HepG2 (cell line): ENCODE measurements around the gene ANO9. TPM values are rescaled to one million over a fixed set of nuclear protein-coding genes. Genes with fewer than 3 reads are reported as not detected.

Experiments used
- ATAC-seq: fragments of 200-7000 bp; cut with Tn5 transposase; 3 replicates; pipeline ENCODE4 v1.9.1; 2020; ENCODE audit warnings: mild to moderate bottlenecking, moderate library complexity
- BruUV-seq: library from RNA; stranded (reverse); fragments of 400-500 nt; replicated peaks from 2 replicates; lab custom pipeline; 2021; lab: Mats Ljungman, UMichigan
- CTCF ChIA-PET: fragments of 300-600 bp; formaldehyde crosslinking; extraction: SDS; loops from one replicate; lab custom pipeline; 2021; ENCODE audit warnings: low total read pairs, inconsistent platforms, low intra/inter-chr PET ratio; lab: Yijun Ruan, JAX
- POLR2A ChIA-PET: fragments of 350-600 bp; sonication (Branson Sonifier 250); formaldehyde crosslinking; loops from one replicate; lab custom pipeline; 2020; ENCODE audit warnings: antibody characterized with exemption, inconsistent platforms; lab: Yijun Ruan, JAX
- DNase-seq: peaks from one replicate; pipeline ENCODE4 v3.0.0-alpha.2; 2015; ENCODE audit warnings: low spot score
- FAIRE-seq: peaks from 3 replicates; lab custom pipeline; 2011; peaks lifted over from hg19 to GRCh38; lab: Jason Lieb, UNC
- H2AFZ ChIP-seq: one replicate; pipeline ENCODE4 v1.6.1; 2011; ENCODE audit warnings: low read length, inconsistent platforms
- H3K27ac ChIP-seq: fragments of 300-600 bp; 3 replicates; pipeline ENCODE4 v1.8.0; 2011; ENCODE audit warnings: mixed run types, mild to moderate bottlenecking, mixed read lengths, low read length, inconsistent platforms; ENCODE audit not compliant: insufficient read depth; ENCODE audit errors: extremely low read length
- H3K27me3 ChIP-seq, 2 experiments: fragments of 200-600 bp in 1 of 2; 2 replicates in 1 of 2; 3 replicates in 1 of 2; pipeline versions ENCODE4 v1.6.0 to v1.8.0; 2011; ENCODE audit warnings: low read length in 2 of 2, mild to moderate bottlenecking in 2 of 2, moderate library complexity in 2 of 2, inconsistent platforms in 1 of 2; ENCODE audit not compliant: insufficient read depth in 2 of 2, control insufficient read depth in 1 of 2
- H3K36me3 ChIP-seq, 2 experiments: fragments of 200-600 bp in 1 of 2; replicated peaks in 1 of 2; 2 replicates in 1 of 2; 3 replicates in 1 of 2; pipeline versions ENCODE4 v1.5.1 to v1.8.0; 2011; ENCODE audit warnings: low read length in 2 of 2, inconsistent platforms in 1 of 2; ENCODE audit not compliant: insufficient read depth in 2 of 2, control insufficient read depth in 1 of 2
- H3K4me1 ChIP-seq: 2 replicates; pipeline ENCODE4 v1.5.1; 2012; ENCODE audit warnings: low read length, inconsistent platforms; ENCODE audit not compliant: insufficient read depth
- H3K4me2 ChIP-seq: 2 replicates; pipeline ENCODE4 v1.6.0; 2011; ENCODE audit warnings: low read depth, low read length, inconsistent platforms
- H3K4me3 ChIP-seq, 3 experiments: fragments of 200-600 bp in 1 of 3; sonication (generic), shearing (Covaris generic) in 1 of 3; replicated peaks in 1 of 3; 2 replicates each; pipeline ENCODE4 v1.5.1; 2011 to 2016; ENCODE audit warnings: low read length in 3 of 3, inconsistent platforms in 2 of 3, low read depth in 2 of 3, mild to moderate bottlenecking in 2 of 3, control low read depth in 1 of 3, mixed read lengths in 1 of 3; ENCODE audit not compliant: insufficient read depth in 1 of 3
- H3K79me2 ChIP-seq: one replicate; pipeline ENCODE4 v1.6.1; 2011; ENCODE audit warnings: low read length, inconsistent platforms; ENCODE audit not compliant: insufficient read depth
- H3K9ac ChIP-seq: 2 replicates; pipeline ENCODE4 v1.6.0; 2011; ENCODE audit warnings: mild to moderate bottlenecking, low read depth, low read length, inconsistent platforms; ENCODE audit not compliant: insufficient read depth
- H3K9me3 ChIP-seq: 2 replicates; pipeline ENCODE4 v1.5.1; 2012; ENCODE audit warnings: mild to moderate bottlenecking, low read length
- H4K20me1 ChIP-seq: 2 replicates; pipeline ENCODE4 v1.6.0; 2011; ENCODE audit warnings: inconsistent platforms, mild to moderate bottlenecking, low read length, moderate library complexity; ENCODE audit not compliant: insufficient read depth
- ARID5B ChIP-seq: IDR thresholded peaks from 2 replicates; pipeline ENCODE4 v1.4.0; 2020; ENCODE audit warnings: mild to moderate bottlenecking, missing genetic modification reagents
- EZH2 ChIP-seq: conservative IDR thresholded peaks from 2 replicates; pipeline ENCODE4 v1.6.1; 2012; ENCODE audit warnings: mild to moderate bottlenecking, low read depth, low read length, moderate library complexity
- HDAC1 ChIP-seq: sonication (generic); formaldehyde crosslinking; IDR thresholded peaks from 2 replicates; pipeline ENCODE4 v1.5.1; 2020; ENCODE audit warnings: mild to moderate bottlenecking, missing genetic modification reagents
- HNRNPK ChIP-seq: fragments of 200-400 bp; formaldehyde crosslinking; IDR thresholded peaks from 2 replicates; pipeline ENCODE4 v1.6.1; 2018; ENCODE audit warnings: low read length, low read depth, moderate library complexity, mild to moderate bottlenecking; ENCODE audit not compliant: poor library complexity, severe bottlenecking
- PTBP1 ChIP-seq: fragments of 200-400 bp; formaldehyde crosslinking; IDR thresholded peaks from 2 replicates; pipeline ENCODE4 v1.6.1; 2018; ENCODE audit warnings: low read length, low read depth; ENCODE audit not compliant: poor library complexity, severe bottlenecking
- SAFB2 ChIP-seq: sonication (generic); formaldehyde crosslinking; IDR thresholded peaks from 2 replicates; pipeline ENCODE4 v1.5.1; 2020; ENCODE audit warnings: missing genetic modification reagents, low read depth, mild to moderate bottlenecking, borderline replicate concordance
- SP1 ChIP-seq, 2 experiments: fragments of 450-650 bp in 1 of 2; sonication (generic) in 1 of 2; formaldehyde crosslinking in 1 of 2; IDR thresholded peaks; 2 replicates each; pipeline versions ENCODE4 v1.4.0 to v1.6.1; 2016 to 2020; ENCODE audit warnings: missing genetic modification reagents in 1 of 2
- SP5 ChIP-seq: IDR thresholded peaks from 2 replicates; pipeline ENCODE4 v1.6.1; 2016; ENCODE audit warnings: low read depth, borderline replicate concordance
- ZNF101 ChIP-seq: sonication (generic); formaldehyde crosslinking; IDR thresholded peaks from 2 replicates; pipeline ENCODE4 v1.4.0; 2020; ENCODE audit warnings: mild to moderate bottlenecking, low read depth, missing genetic modification reagents, borderline replicate concordance
- ZNF503 ChIP-seq: sonication (generic); formaldehyde crosslinking; IDR thresholded peaks from 2 replicates; pipeline ENCODE4 v1.4.0; 2020; ENCODE audit warnings: missing genetic modification reagents
- ZNF850 ChIP-seq: sonication (generic); formaldehyde crosslinking; conservative IDR thresholded peaks from 2 replicates; pipeline ENCODE4 v1.9.0; 2021; ENCODE audit warnings: mild to moderate bottlenecking, missing genetic modification reagents
- WGBS: methylation state at CpG from one replicate; pipeline ENCODE4 v1.1.6; 2017; ENCODE audit warnings: low lambda C conversion rate; 5-methylcytosine and 5-hydroxymethylcytosine counted together
- in situ Hi-C: cut with HindIII; loops from 2 replicates; pipeline ENCODE4 v1.10.0; 2017; ENCODE audit warnings: low pct_unique_long_range_greater_than_20kb; ENCODE audit not compliant: extremely low pct_ligation_motif_present
- intact Hi-C: fragments of 100-400 bp; cut with micrococcal nuclease; formaldehyde crosslinking; loops from one replicate; pipeline ENCODE4 v1.10.0; 2022; ENCODE audit not compliant: unreplicated experiment
- polyA plus RNA-seq, 8 experiments: library from polyadenylated mRNA; depleted of rRNA in 3 of 8; stranded (reverse) in 7 of 8; unstranded in 1 of 8; fragments of >200 nt; fragmentation: Illumina TruSeq in 4 of 8; extraction: Trizol in 4 of 8; gene quantifications; 2 replicates each; pipeline versions ENCODE4 v1.2.1 to v1.2.3, GENCODE V29; 2011 to 2016; ENCODE audit warnings: low read depth in 4 of 8, missing spikeins in 1 of 8, mixed read lengths in 1 of 8; ENCODE audit not compliant: insufficient read depth in 1 of 8
- total RNA-seq, 5 experiments: library from RNA; depleted of rRNA; stranded (reverse); fragments of >200 nt; fragmentation: Illumina TruSeq; extraction: Trizol; gene quantifications; 2 replicates each; pipeline ENCODE4 v1.2.3, GENCODE V29; 2016; ENCODE audit warnings: low read depth in 1 of 5

ANO9 gene
- total and polyA plus RNA-seq, 2 of the 13 experiments (the other 11 are each of a cell fraction or from before 2014, with no cell fraction given) = 8.9 to 14.3 TPM

- intact Hi-C loops = no loop called here
- no peaks in the 10 kb centered on the region for H3K27me3 ChIP-seq
- ATAC-seq (no peak), DNase-seq (no peak), FAIRE-seq (no peak)
- H3K4me2 ChIP-seq = no peak overlapping the region
- in situ Hi-C loops = no loop called here
- POLR2A ChIA-PET = no interaction called here
- H2AFZ ChIP-seq = no peak overlapping the region
- no peaks in the 10 kb centered on the region for H4K20me1 ChIP-seq
- BruUV-seq = no TSS peak
- no peak overlapping the region for H3K27ac ChIP-seq
- no peak for TF ChIP-seq HNRNPK
- TF ChIP-seq ZNF101 (CRISPR knock-in tag) = no peak
- TF ChIP-seq SP1 (IDR thresholded peaks at IDR 0.05) = no peak
- no peak for TF ChIP-seq SP1 (CRISPR knock-in tag; IDR thresholded peaks at IDR 0.05)
- no peak for TF ChIP-seq ARID5B (CRISPR knock-in tag)
- no peak for TF ChIP-seq PTBP1
- TF ChIP-seq SP5 (CRISPR knock-in tag) = no peak
- TF ChIP-seq EZH2 = no peak
- no peak for TF ChIP-seq SAFB2 (CRISPR knock-in tag)
- TF ChIP-seq ZNF850 = no peak
- no peak for TF ChIP-seq HDAC1 (CRISPR knock-in tag)
- no peak for TF ChIP-seq ZNF503
- TF ChIP-seq, all 625 proteins: peak for 0
- WGBS = 98% methylated on average over 28 of the region's 38 CpGs
- peaks cover under 1% of the 10 kb centered on the region for H3K79me2 ChIP-seq
- H3K9ac ChIP-seq = no peak overlapping the region
- no peak overlapping the region for H3K4me3 ChIP-seq
- H3K9me3 ChIP-seq = no peaks in the 10 kb centered on the region
- H3K4me1 ChIP-seq = no peaks in the 10 kb centered on the region
- peaks cover 10 to 16% of the 10 kb centered on the region in 2 experiments; a peak in 2 of 5 replicates for H3K36me3 ChIP-seq
- CTCF ChIA-PET = no interaction called here
Observed at GRCh38 chr11:490186-490929, 48.5 kb upstream of the ANO9 start.
